Osteoblast (primary cell): ENCODE results near the gene HOXA3. TPM values are rescaled to one million over a fixed set of nuclear protein-coding genes. Genes with fewer than 3 reads are reported as not detected.

Source experiments
- DNase-seq: peaks from one replicate; pipeline ENCODE4 v3.0.0; 2011; ENCODE audit warnings: low spot score, mixed read lengths; ENCODE audit not compliant: insufficient read length; ENCODE audit errors: missing footprints
- H2AFZ ChIP-seq: 2 replicates; pipeline ENCODE4 v1.6.0; 2011; ENCODE audit warnings: mild to moderate bottlenecking, low read length
- H3K27ac ChIP-seq: 2 replicates; pipeline ENCODE4 v1.5.1; 2011; ENCODE audit warnings: mild to moderate bottlenecking, low read depth, low read length, moderate library complexity
- H3K27me3 ChIP-seq: 2 replicates; pipeline ENCODE4 v1.6.0; 2012; ENCODE audit warnings: mild to moderate bottlenecking, control low read depth, inconsistent platforms, low read length, moderate library complexity; ENCODE audit not compliant: insufficient read depth
- H3K36me3 ChIP-seq: 2 replicates; pipeline ENCODE4 v1.5.1; 2011; ENCODE audit warnings: mild to moderate bottlenecking, low read length, control low read depth, moderate library complexity; ENCODE audit not compliant: insufficient read depth
- H3K4me1 ChIP-seq: 2 replicates; pipeline ENCODE4 v1.5.1; 2011; ENCODE audit warnings: mild to moderate bottlenecking, low read length, control low read depth, moderate library complexity; ENCODE audit not compliant: insufficient read depth
- H3K4me2 ChIP-seq: 2 replicates; pipeline ENCODE4 v1.6.0; 2011; ENCODE audit warnings: mild to moderate bottlenecking, low read length; ENCODE audit not compliant: insufficient read depth
- H3K4me3 ChIP-seq: fragments of 200-600 bp; sonication (generic); 3 replicates; pipeline ENCODE4 v1.5.1; 2012; ENCODE audit warnings: mild to moderate bottlenecking, low read length, inconsistent platforms; ENCODE audit not compliant: insufficient read depth
- H3K79me2 ChIP-seq: 2 replicates; pipeline ENCODE4 v1.6.0; 2012; ENCODE audit warnings: mild to moderate bottlenecking, low read length, control low read depth, inconsistent platforms; ENCODE audit not compliant: insufficient read depth
- H3K9me3 ChIP-seq: 2 replicates; pipeline ENCODE4 v1.5.1; 2011; ENCODE audit warnings: low read depth, low read length, control low read depth
- H4K20me1 ChIP-seq: 2 replicates; pipeline ENCODE4 v1.6.0; 2012; ENCODE audit warnings: mild to moderate bottlenecking, low read length, control low read depth; ENCODE audit not compliant: insufficient read depth
- CTCF ChIP-seq: IDR thresholded peaks from 2 replicates; pipeline ENCODE4 v1.5.1; 2011; ENCODE audit warnings: mild to moderate bottlenecking, low read depth, low read length, moderate library complexity; ENCODE audit errors: extremely low read depth
- total RNA-seq: library from RNA; depleted of rRNA; stranded (reverse); fragments of >200 nt; gene quantifications from 2 replicates; pipeline ENCODE4 v1.2.3, GENCODE V29; 2012

Gene HOXA3
- total RNA-seq, 1 donor, result 4.0 TPM

DNA sequence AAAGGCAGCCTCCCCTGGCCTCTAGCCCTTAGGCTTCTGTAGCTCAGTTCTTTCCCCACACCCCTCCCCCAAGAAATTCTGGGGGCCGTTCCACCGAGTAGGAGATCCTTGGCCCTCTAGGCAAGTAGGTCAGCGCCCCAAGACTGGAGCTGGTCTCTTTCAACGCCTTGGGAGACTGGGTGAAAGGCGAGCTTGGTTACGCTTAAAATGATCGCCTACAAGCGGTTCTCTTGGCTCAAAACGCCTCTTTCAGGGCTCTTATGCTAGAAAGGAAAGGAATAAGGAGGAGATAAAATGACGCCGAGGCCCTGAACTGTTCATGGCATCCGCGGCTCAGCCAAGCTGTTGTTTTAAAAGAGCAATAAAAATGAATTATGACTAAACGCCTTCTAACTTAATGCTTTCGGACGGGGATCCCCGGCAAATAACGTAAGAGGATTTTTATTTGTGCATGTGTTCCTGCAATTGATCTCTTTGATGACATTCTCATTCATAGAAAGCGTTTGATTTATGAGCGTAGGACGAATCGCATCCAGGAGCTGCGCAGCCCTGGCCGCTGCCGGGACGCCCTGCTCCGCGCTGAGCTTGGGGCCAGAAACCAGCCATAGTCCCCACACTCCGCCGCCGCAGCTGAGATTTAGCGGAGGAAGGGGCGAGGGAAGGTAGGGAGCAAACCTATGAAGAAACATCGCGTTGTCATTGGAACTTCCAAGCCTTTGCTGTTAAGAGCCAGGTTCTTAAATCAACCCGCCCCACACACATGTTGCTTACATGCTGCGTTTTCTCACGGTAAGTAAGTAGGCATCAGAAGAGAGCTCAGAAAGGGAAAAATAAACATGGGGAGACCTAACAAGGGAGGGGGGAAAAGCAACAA, 53.6 kb downstream of the HOXA3 start:
- H4K20me1 ChIP-seq, result peaks cover 16% of the 10 kb centered on the region
- DNase-seq, result peak; percentile 90
- no peak overlapping the region for H2AFZ ChIP-seq
- H3K4me3 ChIP-seq, result peak overlapping the region; percentile 92
- TF ChIP-seq CTCF, result peak; percentile 29
- peaks cover 27% of the 10 kb centered on the region for H3K36me3 ChIP-seq
- peaks cover 26% of the 10 kb centered on the region for H3K4me1 ChIP-seq
- peaks cover 69% of the 10 kb centered on the region for H3K79me2 ChIP-seq
- H3K27ac ChIP-seq, result peak overlapping the region; percentile 97
- H3K27me3 ChIP-seq, result no peaks in the 10 kb centered on the region
- peak overlapping the region; percentile 89 for H3K4me2 ChIP-seq
- H3K9me3 ChIP-seq, result no peaks in the 10 kb centered on the region

- Histone ChIP-seq H3K27me3 (no peaks in the 10 kb centered on the region), H3K4me3 (peak overlapping the region; percentile 92), H3K9me3 (no peaks in the 10 kb centered on the region), H3K36me3 (peaks cover 27% of the 10 kb centered on the region), H3K4me1 (peaks cover 26% of the 10 kb centered on the region), H3K27ac (peak overlapping the region; percentile 97), H3K4me2 (peak overlapping the region; percentile 89), H2AFZ (no peak overlapping the region), H3K79me2 (peaks cover 67% of the 10 kb centered on the region), H4K20me1 (peaks cover 16% of the 10 kb centered on the region)
- peak; percentile 92 for DNase-seq
- no peak for TF ChIP-seq CTCF
These were observed 54.5 kb downstream of the HOXA3 start for GRCh38 chr7:27097686-27098577.

GRCh38 chr7:27096768-27097514, 55.4 kb downstream of the HOXA3 start:
- Histone ChIP-seq H3K27ac (peak overlapping the region; percentile 97), H3K4me1 (peaks cover 26% of the 10 kb centered on the region), H3K9me3 (no peaks in the 10 kb centered on the region), H3K79me2 (peaks cover 62% of the 10 kb centered on the region), H4K20me1 (peaks cover 16% of the 10 kb centered on the region), H3K27me3 (no peaks in the 10 kb centered on the region), H2AFZ (peak overlapping the region; percentile 83), H3K4me3 (peak overlapping the region; percentile 92), H3K36me3 (peaks cover 27% of the 10 kb centered on the region), H3K4me2 (peak overlapping the region; percentile 89)
- peak; percentile 96 for DNase-seq
- TF ChIP-seq CTCF, result no peak
